D721Med (cell line): Measurements from ENCODE around the gene SPRN.

Experiments used
- DNase-seq: peaks from one replicate; pipeline ENCODE4 v3.0.0; 2011; ENCODE audit warnings: low spot score; ENCODE audit not compliant: insufficient read length
- FAIRE-seq: peaks from 2 replicates; lab custom pipeline; 2011; peaks lifted over from hg19 to GRCh38; lab: Jason Lieb, UNC
- CTCF ChIP-seq: IDR thresholded peaks from 2 replicates; pipeline ENCODE4 v1.5.1; 2012; ENCODE audit warnings: mild to moderate bottlenecking, control low read depth; ENCODE audit not compliant: insufficient read depth; ENCODE audit errors: missing control alignments

Gene SPRN

GRCh38 chr10:133383551-133383950 is 40.9 kb downstream of the SPRN start:
- TF ChIP-seq CTCF = no peak
- DNase-seq (no peak), FAIRE-seq (no peak)

- no peak for FAIRE-seq
- TF ChIP-seq CTCF = no peak
- DNase-seq = no peak
Observed at GRCh38 chr10:133381036-133381435, 43.4 kb downstream of the SPRN start.

- TF ChIP-seq CTCF = no peak
- no peak for DNase-seq
- no peak for FAIRE-seq
Observed at GRCh38 chr10:133379801-133380666, 44.4 kb downstream of the SPRN start.

- no peak for TF ChIP-seq CTCF
- no peak for FAIRE-seq
- no peak for DNase-seq
Observed at GRCh38 chr10:133379152-133379800, 45.1 kb downstream of the SPRN start, which contains the start of gene PAOX. Gene PAOX, plus strand, starts transcription at chr10:133379262. Its CDS starts 55 bp downstream, at chr10:133379317.

- DNase-seq = no peak
- TF ChIP-seq CTCF = no peak
- FAIRE-seq = no peak
Observed at GRCh38 chr10:133378251-133379096, 46.0 kb downstream of the SPRN start.

- DNase-seq = no peak
Observed at GRCh38 chr10:133377818-133378250, 46.6 kb downstream of the SPRN start.

More at GRCh38 chr10:133377818-133378250, 46.6 kb downstream of the SPRN start:
- TF ChIP-seq CTCF = no peak
- FAIRE-seq = no peak
